Anterior cingulate cortex (tissue), 58 donors: ENCODE measurements around the gene SFXN1.

Source experiments
- DNase-seq, 58 donors: peaks; one replicate each; lab custom pipeline; 2025; lab: John Stamatoyannopoulos, UW

The SFXN1 gene

DNA sequence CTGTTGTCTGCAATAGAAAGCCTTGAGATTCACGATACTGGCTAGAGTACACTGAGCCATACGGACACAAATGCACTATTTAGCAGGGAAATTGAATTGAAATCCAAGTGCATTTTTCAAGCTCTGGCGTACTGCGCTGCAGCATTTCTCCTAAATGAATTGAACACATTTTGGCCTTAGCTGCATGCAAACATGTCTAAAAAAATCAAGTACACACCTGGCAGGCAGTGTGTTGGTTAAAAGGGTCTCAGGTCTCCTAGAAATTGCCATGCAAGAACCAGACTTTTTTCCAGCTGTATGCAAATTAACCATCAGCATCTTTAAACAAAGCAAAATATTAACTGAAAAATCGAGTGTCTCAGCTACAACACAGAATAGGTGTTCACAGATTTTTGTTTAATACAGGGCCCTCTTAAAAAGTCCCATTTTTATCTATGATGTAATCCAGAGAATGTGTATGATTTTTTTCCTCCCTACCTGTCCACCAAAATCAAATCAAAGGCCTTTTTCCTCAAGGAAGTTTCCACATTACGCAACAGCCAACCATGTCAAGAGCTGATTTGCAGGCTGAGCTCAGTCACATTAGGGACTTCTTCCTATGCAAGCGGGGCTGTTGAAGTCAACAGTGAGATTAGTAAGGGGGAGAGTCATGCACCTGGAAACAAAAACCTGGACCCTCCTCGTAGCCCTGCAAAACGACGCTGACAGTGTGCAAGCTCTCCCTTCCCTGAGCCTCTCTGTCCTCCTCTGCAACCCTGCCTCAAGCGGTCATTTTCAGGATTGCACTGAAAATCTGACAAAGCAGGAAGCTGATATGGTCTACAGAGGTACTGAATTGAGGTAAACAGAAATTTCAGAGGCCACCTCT is 14.1 kb upstream of the SFXN1 start:
- peak in 34 of 58 donors; percentile 6 to 61 (median 26) for DNase-seq

DNA sequence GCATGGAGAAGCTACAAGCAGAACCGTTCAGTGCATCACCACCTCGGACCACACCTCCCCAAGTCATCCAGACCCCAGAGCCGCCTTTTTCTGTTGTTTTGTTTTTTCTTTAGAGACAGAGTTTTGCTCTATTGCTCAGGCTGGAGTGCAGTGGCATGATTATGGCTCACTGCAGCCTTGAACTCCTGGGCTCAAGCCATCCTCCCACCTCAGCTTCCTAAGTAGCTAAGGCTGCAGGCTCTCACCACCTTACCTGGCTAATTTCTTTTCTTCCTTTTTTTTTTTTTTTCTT is 13.5 kb upstream of the SFXN1 start:
- no peak for DNase-seq

GRCh38 chr5:175465282-175465681 is 13.1 kb upstream of the SFXN1 start:
- DNase-seq: no peak

GRCh38 chr5:175466700-175467318 is 11.6 kb upstream of the SFXN1 start:
- peak in 19 of 58 donors; percentile 7 to 57 (median 31) for DNase-seq

- no peak for DNase-seq
These were observed 10.2 kb upstream of the SFXN1 start for GRCh38 chr5:175467983-175468690.

GRCh38 chr5:175468892-175469291 is 9.5 kb upstream of the SFXN1 start:
- DNase-seq: no peak

DNA sequence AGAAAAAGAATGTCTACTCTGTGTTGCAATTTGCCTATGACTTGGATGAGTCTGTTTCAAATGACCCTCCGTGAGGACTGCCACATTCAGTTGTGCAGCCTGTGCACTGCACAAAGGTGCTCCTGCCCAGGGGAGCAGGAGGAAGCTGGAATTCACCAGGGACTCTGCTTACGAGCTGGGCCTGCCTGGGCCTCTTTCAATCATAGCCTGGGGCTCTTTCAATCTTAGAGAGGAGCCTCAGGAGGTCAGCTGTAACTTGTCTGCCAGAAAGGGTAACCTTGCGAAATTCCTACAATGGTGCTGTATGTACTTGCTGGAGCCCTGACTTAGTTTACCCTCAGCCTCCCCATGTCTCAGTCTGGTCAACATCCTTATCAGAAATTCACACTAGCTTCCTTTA is 8.4 kb upstream of the SFXN1 start:
- DNase-seq: no peak

- DNase-seq: peak in 2 of 58 donors; percentile 9 to 43
These were observed 7.6 kb upstream of the SFXN1 start for GRCh38 chr5:175470781-175471180.

- DNase-seq: no peak
These were observed 7.2 kb upstream of the SFXN1 start for GRCh38 chr5:175471196-175471595.

DNA sequence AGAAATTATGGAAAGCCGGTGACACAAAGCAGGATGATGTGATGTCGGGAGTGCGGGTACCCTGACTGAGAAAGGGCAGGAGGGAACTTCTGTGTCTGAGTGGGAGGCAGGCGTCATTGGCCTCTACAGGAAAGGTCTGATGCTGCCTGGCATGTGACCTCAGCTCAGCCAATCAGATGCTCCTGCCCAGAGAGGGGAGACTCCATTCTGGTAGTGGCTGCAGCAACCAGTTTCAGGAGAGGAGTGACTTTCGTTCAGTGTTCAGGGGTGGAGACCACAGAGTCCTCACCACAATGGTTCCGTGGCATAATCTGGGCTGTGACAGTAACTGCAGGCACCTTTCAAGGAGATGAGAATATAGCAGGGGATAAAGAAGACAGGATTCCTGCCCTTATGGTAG is 6.7 kb upstream of the SFXN1 start:
- no peak for DNase-seq

GRCh38 chr5:175472378-175472777 is 6.0 kb upstream of the SFXN1 start:
- no peak for DNase-seq

DNA sequence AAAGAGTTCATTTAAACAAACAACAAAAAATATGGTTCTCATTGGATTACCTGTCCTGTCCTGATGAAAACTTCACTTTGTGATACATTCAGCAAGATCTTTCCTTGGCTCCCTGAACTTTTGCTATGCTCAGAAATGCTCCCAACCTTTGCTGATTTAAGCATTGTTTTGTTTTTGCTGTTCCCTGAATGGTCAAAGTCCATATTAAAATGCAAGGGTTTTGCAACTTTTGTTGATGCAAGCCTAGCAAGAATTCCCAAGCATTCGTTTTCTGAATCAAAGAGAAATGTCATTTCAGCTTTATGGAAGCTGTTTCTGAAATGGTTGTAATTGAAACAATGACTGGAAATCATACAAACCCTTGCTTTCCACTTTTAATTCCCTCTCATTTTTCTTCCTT is 3.1 kb upstream of the SFXN1 start:
- no peak for DNase-seq

DNA sequence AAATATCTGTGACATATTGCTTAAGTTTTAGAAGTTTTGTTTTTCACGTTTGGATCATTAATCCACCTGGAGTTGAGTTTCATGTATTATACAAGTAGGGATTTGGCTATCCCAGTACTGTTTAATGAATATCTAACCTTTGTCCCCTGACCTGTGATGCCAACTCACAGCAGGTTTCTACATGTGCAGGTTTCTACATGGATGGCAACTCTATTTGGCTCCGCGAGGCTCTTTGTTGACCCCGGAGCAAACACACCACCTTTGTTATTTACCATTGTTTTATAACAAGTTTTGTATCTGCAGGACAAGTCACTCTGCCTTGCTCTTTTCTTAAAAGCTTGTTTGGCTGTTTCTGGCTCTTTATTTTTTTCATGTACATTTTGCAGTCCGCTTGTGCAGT is 920 bp upstream of the SFXN1 start:
- DNase-seq: no peak

DNA sequence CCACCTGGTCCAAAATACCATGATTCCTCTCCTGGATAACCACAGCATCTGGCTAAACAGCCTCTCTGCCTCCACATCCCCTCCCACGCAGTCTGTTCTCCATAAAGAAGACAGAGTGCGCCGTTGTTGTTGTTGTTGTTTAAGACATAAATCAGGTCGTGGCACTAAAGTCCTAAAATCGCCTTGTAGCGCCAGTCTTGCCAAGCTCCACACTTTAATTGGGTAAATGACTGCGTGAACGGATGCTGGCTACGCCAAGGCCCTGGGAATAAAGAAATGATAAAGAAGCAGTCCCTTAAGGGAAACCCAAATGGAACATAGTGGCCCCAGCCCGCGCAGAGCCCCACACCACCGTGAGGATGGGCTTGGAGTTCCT is 364 bp upstream of the SFXN1 start:
- DNase-seq: peak in 2 of 58 donors; percentile 61 to 74

DNA sequence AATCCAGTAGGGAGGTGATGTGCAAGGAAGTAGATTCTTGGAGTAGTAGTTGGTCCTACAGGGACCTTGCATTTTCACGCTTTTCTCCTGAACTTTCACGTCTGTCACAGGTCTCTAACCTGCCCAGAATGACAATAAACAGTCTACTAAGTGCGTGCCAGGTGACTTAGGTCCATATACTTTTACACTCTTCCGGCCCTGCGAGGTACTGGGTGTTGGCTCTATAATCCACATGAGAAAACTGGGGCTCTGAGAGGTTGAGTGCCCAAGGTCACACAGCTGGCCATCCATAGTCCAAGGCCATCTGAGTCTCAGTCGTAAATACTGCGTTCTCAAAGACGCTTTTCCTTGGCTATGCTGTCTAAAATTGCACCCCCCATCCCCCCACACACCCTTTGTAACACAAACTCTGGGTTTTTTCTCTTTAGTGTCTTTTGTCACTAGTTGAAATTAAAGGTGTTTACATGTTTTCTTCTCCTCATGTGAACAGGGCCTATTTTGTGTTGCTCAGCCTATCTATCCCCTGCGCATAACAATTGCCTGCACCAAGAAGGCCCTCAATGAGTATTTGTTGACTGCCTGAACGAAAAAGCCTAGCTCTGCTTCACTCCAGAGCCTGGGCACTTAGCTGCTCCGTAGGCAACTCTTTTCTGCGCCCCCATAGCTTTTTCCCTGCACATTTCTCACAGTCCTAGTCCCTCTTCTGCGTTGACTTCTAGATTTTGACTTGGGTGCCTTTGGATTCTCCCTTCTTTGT is 943 bp downstream of the SFXN1 start:
- DNase-seq: no peak

GRCh38 chr5:175483337-175483736 is 5.0 kb downstream of the SFXN1 start:
- DNase-seq: no peak

DNA sequence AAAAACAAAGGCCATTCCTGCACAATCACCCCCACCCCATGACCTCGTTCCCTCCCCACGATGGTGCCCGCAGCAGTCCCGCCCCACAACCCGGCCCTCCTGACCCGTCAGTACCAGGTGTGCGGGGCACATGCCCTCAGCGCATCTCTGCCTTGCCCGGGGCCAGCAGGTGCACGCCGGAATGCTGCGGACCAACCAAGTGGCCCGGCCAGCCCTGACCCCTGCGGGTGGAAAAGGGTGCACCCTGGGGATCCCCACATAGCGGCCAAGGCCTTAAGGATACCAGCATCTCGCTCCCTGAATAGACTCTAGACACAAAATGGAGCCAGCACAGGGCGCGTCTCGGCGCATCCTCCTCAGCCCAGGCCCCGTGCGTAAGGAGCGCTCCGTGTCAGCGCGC is 6.0 kb downstream of the SFXN1 start:
- no peak for DNase-seq

- DNase-seq: no peak
These were observed 6.5 kb downstream of the SFXN1 start for GRCh38 chr5:175484829-175485228.

- peak in 1 of 58 donors; percentile 11 for DNase-seq
These were observed 7.3 kb downstream of the SFXN1 start for GRCh38 chr5:175485631-175486030.

- no peak for DNase-seq
These were observed 9.3 kb downstream of the SFXN1 start for GRCh38 chr5:175487514-175488222.
